Stimulated activated CD8-positive, alpha-beta memory T cell treated with anti-CD3 and anti-CD28 coated beads, Interleukin-2, amount 100 ng/mL, for 1 hour (primary cell): ENCODE data around the gene AKAP10.
"Not testable (repeated sequence)": the region's sequence is repeated elsewhere in the genome, so short reads cannot be mapped to it uniquely, and the experiment has no call there.

Experiments used
- DNase-seq, 2 donors: peaks; one replicate each; pipeline ENCODE4 v3.0.0-alpha.2; 2020; ENCODE audit warnings: low read depth in 2 of 2

Gene AKAP10

GRCh38 chr17:19928299-19928698 is 49.3 kb downstream of the AKAP10 start:
- DNase-seq = no peak

- DNase-seq = no peak
Measured at GRCh38 chr17:19915245-19915978, 62.2 kb downstream of the AKAP10 start.

GRCh38 chr17:19911033-19911432 is 66.6 kb downstream of the AKAP10 start:
- no peak for DNase-seq

- DNase-seq = no peak
Measured at GRCh38 chr17:19909139-19909538, 68.5 kb downstream of the AKAP10 start.

- no peak for DNase-seq
Measured at GRCh38 chr17:19905502-19905901, 72.1 kb downstream of the AKAP10 start.

GRCh38 chr17:19904924-19905323 is 72.7 kb downstream of the AKAP10 start:
- DNase-seq = no peak

GRCh38 chr17:19904412-19904811 is 73.2 kb downstream of the AKAP10 start:
- no peak for DNase-seq

- DNase-seq = no peak
Measured at GRCh38 chr17:19900809-19901208, 76.8 kb downstream of the AKAP10 start.

- no peak for DNase-seq
Measured at GRCh38 chr17:19897903-19898302, 79.7 kb downstream of the AKAP10 start.

GRCh38 chr17:19897090-19897837 is 80.4 kb downstream of the AKAP10 start:
- DNase-seq = no peak

- DNase-seq = no peak
Measured at GRCh38 chr17:19896679-19897078, 80.9 kb downstream of the AKAP10 start.

- not testable (repeated sequence) for DNase-seq
Measured at GRCh38 chr17:19890554-19890953, 87.1 kb downstream of the AKAP10 start.

- not testable (repeated sequence) for DNase-seq
Measured at GRCh38 chr17:19890001-19890400, 87.6 kb downstream of the AKAP10 start.

GRCh38 chr17:19886116-19886515 is 91.5 kb downstream of the AKAP10 start:
- no peak for DNase-seq

GRCh38 chr17:19883537-19884215 is 94.0 kb downstream of the AKAP10 start:
- DNase-seq = no peak

- no peak for DNase-seq
Measured at GRCh38 chr17:19880393-19880792, 97.2 kb downstream of the AKAP10 start.

GRCh38 chr17:19877364-19877945 is 100.2 kb downstream of the AKAP10 start:
- DNase-seq = no peak

GRCh38 chr17:19876529-19877161 is 101.0 kb downstream of the AKAP10 start:
- no peak for DNase-seq

- DNase-seq = no peak
Measured at GRCh38 chr17:19874256-19874655, 103.4 kb downstream of the AKAP10 start.

GRCh38 chr17:19873346-19873745 is 104.3 kb downstream of the AKAP10 start:
- DNase-seq = no peak

- DNase-seq = no peak
Measured at GRCh38 chr17:19868079-19868395, 109.6 kb downstream of the AKAP10 start.
